HG03064 (cell line): Measurements from ENCODE around the gene RIT1.
"Not testable (repeated sequence)": the region's sequence is repeated elsewhere in the genome, so short reads cannot be mapped to it uniquely, and the experiment has no call there.

ENCODE experiments used
- ATAC-seq: cut with Tn5 transposase; IDR thresholded peaks from one replicate; pipeline ENCODE4 v1.9.1; 2021; ENCODE audit warnings: low read depth; ENCODE audit not compliant: unreplicated experiment

RIT1 gene

GRCh38 chr1:155895617-155896016, 15.5 kb downstream of the RIT1 start:
- not testable (repeated sequence) for ATAC-seq

GRCh38 chr1:155893389-155894142, 17.6 kb downstream of the RIT1 start:
- ATAC-seq, result no peak

DNA sequence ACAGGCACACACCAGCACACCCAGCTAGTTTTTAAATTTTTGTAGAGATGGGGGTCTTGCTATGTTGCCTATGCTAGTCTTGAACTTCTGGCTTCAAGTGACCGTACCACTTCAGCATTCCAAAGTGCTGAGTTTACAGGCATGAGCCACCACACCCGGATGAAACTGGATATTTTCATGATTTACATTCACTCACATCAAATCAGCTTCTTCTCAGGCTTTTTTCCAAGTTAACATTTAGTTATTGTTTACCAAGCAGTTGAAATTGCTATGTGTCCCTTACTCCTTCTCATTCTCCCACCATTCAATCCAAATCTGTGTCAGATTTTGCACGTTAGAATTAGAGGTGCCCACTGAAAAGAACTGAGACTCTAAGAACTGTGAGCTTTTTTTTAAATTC, 18.4 kb downstream of the RIT1 start:
- no peak for ATAC-seq

- no peak for ATAC-seq
Measured at GRCh38 chr1:155890251-155890650, 20.9 kb downstream of the RIT1 start.

DNA sequence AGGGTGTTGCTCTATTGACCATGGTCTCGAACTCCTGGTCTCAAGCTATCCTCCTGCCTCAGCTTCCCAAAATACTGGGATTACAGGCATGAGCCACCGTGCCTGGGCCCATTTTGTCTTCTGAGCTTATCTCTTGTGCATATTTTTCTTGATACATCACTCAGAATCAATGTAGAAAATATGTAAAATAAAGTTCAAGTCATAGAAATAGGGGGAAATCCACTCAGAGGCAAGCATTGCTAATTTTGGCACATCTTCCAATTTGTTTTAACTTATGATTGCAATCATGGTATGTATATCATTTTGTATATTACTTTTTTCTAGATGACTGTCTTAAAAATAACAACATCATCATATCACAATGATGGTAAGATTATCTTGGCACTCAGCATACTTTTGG, 21.6 kb downstream of the RIT1 start:
- ATAC-seq, result no peak

DNA sequence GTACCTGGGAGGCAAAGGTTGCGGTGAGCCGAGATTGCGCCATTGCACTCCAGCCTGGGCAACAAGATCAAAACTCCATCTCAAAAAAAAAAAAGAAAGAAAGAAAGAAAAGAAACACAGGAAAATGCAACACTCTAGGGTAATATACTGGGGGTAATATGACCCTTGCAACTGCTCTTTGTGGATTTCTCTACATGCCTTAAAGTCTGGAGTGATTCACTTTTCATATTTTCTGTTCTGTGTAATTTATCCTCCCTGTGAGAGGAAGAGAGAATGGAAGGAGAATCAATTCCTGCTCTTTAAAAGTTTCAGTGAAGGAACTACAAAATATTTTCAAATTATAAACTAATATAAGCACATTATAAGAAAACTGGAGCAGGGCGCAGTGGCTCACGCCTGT, 22.7 kb downstream of the RIT1 start:
- ATAC-seq, result no peak

DNA sequence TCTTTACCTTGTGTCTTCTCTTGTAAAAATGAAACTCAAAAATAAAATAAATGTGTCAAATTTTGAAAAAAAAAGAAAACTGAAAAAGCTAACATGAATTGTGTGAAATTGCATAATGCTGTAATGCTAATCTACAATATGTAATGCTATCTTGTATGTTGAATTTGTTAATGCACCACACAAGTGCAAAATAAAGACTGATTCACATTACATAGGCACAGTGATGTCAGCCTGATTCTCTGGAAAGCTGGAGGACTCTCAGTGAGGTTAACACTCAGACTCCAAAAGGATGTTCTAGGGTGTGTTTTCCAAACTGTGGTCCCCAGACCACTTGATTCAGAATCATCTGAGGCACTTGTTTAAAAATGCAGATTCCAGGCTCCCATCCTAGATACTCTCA, 26.2 kb downstream of the RIT1 start:
- ATAC-seq, result no peak

DNA sequence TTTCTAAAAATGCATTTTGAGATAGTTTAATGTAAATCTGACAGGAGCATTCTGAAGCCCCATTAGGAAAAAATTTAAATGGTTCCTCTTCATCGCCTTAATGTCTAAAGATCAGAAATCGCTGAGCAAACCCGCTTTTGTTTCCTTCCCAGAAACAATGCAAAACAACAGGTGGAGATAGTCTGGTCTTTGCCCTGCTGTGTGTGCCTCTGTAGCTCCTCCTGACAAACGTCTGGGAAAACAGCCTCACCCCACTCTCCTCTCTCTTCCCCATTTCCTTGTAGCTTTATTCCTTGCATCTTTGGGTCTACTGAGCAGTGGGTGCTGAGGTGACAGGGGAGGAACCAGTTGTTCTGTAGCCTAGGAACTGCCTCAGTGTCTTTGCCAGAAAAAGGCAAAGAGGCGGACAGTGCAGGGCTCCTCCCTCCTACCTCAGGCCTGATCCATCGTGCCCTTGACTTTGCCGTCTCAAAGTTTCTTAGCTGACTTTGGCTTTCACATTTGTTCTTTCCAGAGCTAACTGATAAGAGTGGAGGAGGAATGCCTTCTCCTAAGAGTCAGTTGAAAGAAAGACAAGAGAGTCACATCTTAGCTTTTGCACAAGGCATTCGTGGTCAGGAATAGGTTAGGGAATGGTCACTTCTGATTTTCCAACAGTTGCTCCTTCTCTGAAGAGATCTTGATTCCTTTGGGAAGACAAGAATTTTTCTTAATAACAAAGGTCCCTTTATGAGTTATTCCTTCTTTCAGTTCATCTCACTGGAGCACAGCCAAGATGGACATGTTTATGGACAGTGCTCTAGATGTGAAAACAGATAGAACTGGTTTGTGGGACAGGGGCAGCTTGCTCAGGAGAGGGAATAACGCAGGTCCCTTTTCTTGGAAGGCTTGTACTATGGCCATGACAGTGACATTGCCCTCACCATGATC, 26.9 kb downstream of the RIT1 start:
- ATAC-seq, result no peak

DNA sequence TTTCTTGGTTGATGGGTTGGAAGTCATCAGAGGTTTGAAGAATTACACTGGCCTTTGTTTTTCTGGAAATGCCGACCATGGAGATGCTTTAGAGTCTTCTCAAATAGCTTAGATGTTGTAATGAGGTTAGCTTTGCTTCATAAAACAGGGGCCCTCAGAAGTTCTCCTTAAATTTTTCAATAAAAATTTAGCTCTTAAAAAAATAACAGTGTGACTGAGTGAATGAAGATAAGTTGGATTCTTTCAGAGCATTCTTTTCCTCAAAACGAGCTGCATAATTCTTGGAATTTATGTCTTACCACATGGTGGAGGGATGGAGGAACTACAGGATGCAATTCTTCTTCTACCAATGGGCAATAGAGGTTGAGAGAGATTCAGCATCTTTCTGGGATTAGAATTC, 28.4 kb downstream of the RIT1 start:
- no peak for ATAC-seq

- ATAC-seq, result no peak
Measured at GRCh38 chr1:155882235-155882634, 28.9 kb downstream of the RIT1 start.

GRCh38 chr1:155880950-155881349, 30.2 kb downstream of the RIT1 start:
- ATAC-seq, result no peak

DNA sequence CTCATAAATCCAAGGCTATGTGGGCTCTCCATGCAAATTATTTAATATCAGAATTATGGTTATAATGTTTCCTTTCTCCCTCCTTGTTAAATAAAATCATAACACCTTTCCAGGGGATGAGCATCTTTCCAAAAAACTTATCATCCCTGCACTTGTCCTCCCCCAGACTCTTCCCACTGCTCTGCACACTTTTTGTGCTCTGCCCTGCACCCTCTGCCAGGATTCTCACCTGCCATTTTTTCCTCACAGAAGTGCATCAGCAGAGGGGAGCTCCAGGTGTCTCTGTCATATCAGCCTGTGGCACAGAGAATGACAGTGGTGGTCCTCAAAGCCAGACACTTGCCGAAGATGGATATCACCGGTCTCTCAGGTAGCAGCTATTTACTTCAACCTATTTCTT, 30.9 kb downstream of the RIT1 start:
- ATAC-seq, result no peak

GRCh38 chr1:155877945-155878344, 33.2 kb downstream of the RIT1 start:
- no peak for ATAC-seq

GRCh38 chr1:155873860-155874259, 37.3 kb downstream of the RIT1 start:
- no peak for ATAC-seq

- ATAC-seq, result no peak
Measured at GRCh38 chr1:155872527-155872926, 38.6 kb downstream of the RIT1 start.

DNA sequence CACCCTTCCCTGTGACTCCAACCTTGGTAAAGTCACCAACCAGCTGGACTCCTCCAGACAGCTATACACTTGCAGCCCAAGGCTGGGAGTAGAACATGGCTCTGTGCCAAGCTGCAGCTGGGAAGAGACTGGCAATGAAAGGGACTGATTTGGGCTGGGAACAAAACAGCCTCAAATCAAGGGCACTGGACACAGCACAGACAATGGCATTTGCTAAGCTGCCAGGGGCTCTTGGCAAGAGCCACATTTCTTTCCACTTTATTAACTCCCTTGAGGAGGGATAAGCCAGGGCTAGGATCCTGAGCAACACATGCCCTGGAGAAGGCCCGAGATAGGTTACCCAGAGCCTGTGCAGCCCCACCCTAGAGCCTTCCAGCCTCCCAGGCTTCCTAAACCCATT, 39.8 kb downstream of the RIT1 start:
- ATAC-seq, result no peak

DNA sequence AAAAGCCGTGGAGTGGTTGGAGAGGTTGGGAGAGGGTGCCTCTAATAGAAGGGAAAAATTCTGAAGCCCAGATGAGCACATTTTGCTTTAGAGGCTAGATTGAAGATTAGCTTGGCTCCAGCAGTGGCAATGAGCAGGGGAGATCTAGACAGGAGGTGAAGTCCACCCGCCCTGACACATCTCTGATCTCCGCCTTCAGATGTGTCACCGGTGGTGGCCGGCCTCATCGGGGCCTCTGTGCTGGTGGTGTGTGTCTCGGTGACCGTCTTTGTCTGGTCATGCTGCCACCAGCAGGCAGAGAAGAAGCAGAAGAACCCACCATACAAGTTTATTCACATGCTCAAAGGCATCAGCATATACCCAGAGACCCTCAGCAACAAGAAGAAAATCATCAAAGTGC, 43.4 kb downstream of the RIT1 start:
- no peak for ATAC-seq

GRCh38 chr1:155864393-155864792, 46.8 kb downstream of the RIT1 start:
- ATAC-seq, result no peak

- no peak for ATAC-seq
Measured at GRCh38 chr1:155861896-155862295, 49.3 kb downstream of the RIT1 start.

- ATAC-seq, result no peak
Measured at GRCh38 chr1:155860970-155861510, 50.1 kb downstream of the RIT1 start.
